GM19397 (cell line): ENCODE results near the gene CBARP.

Experiments used
- ATAC-seq: cut with Tn5 transposase; IDR thresholded peaks from one replicate; pipeline ENCODE4 v1.9.1; 2021; ENCODE audit warnings: mild to moderate bottlenecking, moderate library complexity; ENCODE audit not compliant: unreplicated experiment

CBARP gene

DNA sequence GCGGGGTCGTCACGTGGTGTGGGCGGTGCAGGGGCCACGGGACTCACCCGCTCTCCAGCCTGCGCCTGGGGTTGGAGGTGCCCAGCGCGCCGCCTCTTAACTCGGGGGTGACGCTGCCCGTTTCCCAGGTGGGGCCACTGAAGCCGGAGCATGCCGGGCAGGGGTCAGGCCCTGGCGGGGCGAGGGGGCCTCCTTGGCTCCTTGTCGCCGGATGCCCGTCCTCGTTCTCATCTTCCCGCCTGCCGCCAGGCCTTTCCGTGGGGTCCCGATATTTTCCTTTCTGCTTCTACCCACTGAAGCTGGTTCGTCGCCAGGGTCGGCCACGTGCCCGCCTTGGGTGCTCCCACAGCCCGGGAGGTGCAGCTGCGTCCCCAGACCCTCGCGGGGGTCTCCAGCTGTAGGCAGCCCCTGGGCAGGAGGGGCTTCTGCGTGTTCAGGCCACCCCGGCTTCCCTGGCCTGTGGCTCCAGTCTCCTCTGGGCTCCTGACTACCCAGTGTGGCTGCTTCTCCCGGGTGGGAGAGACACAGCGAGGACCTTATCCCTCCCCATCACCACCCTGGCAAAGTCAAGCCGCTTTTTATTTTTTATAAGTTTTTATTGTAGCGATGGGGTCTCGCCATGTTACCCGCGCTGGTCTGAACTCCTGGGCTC, 38.3 kb upstream of the CBARP start:
- no peak for ATAC-seq

DNA sequence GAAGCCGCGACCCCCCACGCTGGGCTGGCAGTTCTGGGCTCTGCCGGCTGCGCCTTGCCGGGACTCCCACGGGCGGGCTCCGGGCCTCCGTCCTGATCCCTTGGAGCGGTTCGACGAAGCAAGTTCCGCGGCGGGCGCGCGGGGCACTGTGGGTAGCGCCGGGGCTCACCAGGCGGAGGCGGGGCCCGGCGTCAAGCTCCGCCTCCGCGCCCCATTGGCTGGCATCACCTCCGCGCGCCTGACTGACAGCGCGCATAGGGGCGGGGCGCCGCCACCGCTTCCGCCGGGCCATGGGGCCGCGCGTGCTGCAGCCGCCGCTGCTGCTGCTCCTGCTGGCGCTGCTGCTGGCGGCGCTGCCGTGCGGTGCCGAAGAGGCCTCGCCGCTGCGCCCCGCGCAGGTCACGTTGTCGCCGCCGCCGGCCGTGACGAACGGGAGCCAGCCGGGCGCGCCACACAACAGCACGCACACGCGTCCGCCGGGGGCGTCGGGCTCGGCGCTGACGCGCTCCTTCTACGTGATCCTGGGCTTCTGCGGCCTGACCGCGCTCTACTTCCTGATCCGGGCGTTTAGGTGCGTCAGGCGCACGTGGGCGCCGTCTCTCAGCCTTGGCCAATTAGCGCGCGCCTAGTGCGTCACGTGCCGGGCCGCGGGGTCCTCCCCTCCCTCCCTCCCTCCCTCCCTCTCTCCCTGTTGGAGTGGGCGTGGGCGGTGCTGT, 37.6 kb upstream of the CBARP start, which contains the start of gene FAM174C:
TSS of gene FAM174C (plus strand) at position 271 of the 716 bp plus-strand sequence. CDS start at position 291, 20 bp downstream.
- ATAC-seq, result peak; percentile 75

DNA sequence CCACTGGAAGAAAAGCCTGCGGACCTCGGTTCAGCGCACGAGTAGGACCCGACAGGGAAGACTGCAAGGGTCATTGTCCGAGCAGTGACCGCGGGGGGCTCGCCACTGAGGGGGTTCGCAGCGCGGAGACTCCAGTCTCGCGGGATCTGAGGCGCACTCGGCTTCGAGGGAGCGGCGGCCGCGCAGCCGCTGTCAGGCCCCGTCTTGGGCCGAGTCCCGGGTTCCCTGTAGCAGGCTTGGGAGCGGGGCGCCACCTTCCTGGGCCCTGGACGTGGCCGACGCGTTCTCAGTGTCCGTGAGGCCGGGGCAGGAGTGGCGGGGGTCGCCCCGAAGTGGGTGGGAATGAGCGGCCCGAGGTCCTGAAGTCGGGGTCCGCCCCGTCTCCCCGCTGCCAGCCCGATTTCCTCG, 37.1 kb upstream of the CBARP start:
- ATAC-seq, result no peak

DNA sequence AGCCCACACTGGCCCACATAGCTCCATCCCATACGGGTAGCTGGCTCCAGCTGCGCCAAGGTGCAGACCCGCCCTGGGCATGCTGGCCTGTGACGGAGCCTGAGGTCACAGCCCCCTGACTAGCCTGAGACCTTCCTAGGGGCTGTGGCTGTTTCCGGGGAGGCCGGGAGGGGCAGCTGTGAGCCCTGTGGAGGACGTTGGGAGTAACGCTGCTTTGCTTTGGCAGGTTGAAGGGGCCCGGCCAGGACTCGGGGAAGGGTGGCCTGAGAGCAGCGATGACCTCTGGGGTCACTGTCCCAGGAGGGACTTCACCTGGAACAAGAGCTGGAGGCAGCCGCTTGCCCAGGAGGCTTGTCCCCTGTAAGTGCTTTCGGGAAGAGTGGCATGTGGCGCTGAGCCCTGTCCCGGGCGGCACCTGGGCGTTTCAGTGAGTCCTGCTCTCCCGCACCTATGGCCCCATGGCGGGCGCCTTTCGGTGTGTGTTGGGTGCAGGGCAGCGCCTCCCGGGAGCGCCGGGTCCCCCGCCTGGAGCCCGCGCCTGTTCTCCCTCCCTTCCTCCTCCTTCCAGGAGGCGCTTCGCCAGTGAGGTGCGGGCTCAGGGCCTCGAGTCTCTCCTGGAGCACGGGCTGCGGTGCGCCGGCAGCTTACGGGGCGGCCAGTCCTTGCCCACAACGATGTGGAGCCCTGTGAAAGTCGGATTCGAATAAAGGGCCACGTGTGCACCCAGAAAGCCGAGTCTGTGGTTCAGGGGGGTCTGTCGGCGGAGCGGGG, 36.5 kb upstream of the CBARP start:
- ATAC-seq, result no peak

DNA sequence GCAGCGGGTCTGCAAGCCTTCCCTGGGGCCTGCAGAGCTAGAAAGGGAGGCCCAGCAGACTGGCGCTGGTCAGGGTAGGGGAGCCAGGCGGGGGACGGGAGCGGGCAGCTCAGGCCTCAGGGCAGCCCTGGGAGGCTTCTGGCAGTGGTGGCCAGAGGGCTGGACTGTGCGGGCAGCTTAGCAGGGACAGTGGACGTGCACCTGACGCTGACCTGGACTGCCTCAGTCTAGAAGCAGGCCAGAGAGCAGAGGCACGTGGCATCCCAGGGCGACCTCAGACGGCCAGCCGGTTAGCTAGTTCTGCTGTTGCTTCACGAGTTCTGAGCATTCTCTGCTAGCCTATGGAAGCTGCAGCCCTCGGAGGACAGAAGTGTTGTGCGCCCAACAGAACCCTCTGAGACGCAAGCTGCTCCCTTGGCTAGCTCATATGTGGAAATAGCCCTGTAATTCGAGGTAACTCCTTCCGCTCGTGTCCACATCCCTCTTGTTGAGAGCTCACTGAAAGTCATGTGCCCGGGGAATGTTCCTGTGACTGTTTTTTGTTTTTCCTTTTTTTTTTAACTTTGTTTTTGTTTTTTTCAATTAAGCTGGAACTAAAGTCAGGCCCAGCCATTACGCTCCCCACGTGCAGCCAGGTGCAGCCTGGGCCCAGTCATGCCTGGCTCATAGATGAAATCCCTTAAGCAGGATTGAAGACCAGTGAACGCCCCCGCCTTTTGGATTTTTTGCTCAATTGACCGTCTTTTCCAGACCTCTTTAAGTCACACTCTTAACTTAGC, 35.6 kb upstream of the CBARP start:
- ATAC-seq, result no peak

DNA sequence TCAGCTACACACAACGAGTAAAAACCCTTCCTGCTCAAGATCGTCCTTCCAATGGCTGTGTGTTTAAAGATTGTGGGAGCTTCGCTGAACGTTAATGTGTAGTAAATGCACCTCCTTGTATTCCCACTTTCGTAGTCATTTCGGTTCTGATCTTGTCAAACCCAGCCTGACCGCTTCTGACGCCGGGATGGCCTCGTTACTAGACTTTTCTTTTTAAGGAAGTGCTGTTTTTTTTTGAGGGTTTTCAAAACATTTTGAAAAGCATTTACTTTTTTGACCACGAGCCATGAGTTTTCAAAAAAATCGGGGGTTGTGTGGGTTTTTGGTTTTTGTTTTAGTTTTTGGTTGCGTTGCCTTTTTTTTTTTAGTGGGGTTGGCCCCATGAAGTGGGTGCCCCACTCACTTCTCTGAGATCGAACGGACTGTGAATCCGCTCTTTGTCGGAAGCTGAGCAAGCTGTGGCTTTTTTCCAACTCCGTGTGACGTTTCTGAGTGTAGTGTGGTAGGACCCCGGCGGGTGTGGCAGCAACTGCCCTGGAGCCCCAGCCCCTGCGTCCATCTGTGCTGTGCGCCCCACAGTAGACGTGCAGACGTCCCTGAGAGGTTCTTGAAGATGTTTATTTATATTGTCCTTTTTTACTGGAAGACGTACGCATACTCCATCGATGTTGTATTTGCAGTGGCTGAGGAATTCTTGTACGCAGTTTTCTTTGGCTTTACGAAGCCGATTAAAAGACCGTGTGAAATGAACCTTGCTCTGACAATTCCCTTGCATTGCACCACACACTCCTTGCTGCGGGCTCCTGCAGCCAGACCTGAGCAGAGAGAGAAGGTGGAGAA, 34.8 kb upstream of the CBARP start:
- no peak for ATAC-seq

DNA sequence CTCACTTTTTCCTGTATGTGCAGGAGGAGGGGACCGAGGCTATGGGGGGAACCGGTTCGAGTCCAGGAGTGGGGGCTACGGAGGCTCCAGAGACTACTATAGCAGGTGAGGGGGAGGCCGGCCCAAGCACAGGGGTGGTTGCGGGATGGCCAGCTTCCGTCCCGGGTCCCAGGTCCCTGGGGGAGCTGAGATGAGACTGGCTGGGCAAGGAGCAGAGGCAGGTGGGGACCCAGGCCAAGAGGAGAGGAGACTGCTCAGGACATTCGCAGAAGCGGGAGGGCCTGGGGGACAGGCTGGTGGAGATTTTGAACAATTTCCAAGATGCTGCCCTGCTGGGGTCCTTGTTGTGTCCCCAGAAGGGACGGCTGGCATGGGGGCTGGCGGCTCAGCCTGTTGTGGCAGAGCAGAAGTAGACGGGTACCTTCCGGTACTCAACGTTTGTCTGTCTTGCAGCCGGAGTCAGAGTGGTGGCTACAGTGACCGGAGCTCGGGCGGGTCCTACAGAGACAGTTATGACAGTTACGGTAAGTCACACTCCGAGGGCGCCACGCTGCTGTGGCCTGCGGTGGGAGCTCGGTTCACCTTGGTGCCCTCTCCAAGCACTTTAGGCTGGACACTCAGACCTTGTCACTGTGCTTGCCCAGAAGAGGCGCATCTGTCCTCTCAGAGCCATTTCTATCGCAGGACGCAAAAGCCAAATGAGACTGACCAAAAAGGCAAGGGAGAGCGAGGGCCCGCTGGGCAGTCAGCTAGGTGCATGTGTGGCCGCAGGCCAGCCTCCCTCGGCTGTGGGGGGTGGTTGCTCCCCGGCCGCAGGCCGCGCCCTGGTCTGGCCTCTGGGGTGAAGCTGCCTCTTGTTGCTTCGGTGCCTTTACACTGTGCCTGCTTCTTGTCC, 34.0 kb upstream of the CBARP start:
- no peak for ATAC-seq

DNA sequence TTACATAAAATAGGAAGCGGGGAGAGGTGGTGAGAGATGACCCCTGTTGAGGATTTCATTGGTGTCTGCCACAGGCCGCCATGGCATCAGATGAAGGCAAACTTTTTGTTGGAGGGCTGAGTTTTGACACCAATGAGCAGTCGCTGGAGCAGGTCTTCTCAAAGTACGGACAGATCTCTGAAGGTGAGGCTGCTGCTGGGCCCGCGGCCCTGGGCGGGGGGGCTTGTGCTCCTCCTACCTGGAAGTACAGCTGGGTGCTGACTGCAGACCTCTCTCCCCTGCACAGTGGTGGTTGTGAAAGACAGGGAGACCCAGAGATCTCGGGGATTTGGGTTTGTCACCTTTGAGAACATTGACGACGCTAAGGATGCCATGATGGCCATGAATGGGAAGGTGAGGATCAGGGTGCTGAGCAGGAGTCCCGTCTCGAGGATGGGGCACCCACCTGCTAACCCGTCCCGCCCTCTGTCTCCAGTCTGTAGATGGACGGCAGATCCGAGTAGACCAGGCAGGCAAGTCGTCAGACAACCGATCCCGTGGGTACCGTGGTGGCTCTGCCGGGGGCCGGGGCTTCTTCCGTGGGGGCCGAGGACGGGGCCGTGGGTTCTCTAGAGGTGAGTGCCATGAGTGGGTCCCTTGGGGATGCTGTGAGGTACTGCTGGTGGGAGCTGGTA, 33.2 kb upstream of the CBARP start:
- ATAC-seq, result no peak

DNA sequence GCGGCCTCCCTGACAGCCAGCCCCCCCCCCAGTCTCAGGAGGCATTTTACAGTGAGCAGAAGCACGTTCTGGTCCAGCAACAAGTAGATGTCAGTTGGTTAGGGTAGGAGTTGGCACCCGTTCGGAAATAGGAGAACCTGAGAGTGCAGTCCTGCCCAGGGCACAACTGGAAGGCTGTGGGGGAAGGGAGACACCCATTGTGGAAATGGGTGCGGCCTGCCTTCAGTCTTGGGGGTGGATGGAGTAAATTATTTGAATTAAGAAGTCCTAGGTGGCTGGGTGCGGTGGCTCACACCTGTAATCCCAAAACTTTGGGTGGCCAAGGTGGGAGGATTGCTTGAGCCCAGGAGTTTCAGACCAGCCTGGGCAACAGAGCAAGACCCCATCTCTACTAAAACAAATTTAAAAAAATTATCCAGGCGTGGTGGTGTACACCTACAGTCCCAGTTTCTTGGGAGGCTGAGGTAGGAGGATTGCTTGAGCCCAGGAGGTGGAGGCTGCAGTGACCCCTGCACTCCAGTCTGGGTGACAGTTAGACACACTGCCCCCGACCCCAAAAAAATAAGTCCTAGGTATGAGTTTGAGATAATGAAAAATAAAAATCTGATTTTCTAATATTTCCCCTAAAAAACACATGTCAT, 32.5 kb upstream of the CBARP start:
- no peak for ATAC-seq

DNA sequence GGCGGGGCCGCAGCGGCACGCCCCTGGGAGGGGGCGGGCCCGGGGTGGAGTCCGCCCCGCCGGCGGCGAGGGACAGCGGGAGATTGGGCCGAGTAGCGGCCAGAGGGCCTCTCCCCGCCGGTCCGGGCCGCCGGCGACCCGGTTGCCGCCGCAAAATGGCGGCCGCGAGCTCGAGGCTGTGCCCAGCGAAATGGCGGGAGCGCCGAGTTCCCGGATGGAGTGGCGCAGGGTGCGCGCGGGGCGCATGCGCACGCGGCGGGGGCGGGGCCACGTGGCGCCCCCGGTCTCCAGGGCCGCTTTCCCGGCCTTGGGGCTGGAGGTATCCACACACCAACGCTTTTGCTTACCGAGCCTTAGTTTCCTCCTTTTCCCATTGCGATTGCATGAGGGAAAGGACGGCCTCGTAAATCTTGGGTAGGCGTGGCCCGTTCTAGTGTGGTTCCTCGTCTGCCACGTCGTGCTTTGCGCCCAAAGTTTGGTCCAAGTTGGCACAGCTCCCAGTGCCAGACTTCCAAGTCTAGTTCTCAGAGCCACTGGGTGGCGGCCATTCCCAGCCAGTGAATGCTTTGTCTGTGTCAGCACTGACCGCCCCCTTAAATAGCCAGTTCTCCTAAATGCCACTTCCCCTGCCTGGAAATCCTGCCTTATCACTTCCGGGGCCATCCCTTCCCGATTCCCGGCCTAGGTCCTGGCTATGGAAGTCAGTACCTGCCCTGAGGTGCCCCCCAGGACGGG, 31.8 kb upstream of the CBARP start:
- ATAC-seq, result peak; percentile 31

DNA sequence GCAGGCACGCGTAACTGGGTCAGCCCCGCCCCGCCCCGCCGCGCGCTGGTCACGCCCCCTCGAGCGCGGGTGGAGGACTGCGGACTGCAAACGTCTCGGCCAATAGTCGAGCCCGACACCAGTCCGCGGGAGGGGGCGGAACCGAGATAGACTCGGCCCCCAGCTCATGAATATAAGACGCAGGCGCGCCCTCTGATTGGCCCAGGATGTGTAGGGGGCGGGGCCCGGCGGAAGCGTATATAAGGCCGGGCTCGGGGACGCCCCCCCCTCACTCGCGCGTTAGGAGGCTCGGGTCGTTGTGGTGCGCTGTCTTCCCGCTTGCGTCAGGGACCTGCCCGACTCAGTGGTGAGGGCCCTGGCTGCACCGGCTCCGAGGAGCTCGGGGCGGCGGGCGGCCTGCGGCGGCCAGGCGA, 31.3 kb upstream of the CBARP start, which contains the start of gene CIRBP:
TSS of gene CIRBP (plus strand) at position 268 of the 413 bp plus-strand sequence. CDS start 1,602 bp downstream, outside the sequence.
- peak; percentile 46 for ATAC-seq

DNA sequence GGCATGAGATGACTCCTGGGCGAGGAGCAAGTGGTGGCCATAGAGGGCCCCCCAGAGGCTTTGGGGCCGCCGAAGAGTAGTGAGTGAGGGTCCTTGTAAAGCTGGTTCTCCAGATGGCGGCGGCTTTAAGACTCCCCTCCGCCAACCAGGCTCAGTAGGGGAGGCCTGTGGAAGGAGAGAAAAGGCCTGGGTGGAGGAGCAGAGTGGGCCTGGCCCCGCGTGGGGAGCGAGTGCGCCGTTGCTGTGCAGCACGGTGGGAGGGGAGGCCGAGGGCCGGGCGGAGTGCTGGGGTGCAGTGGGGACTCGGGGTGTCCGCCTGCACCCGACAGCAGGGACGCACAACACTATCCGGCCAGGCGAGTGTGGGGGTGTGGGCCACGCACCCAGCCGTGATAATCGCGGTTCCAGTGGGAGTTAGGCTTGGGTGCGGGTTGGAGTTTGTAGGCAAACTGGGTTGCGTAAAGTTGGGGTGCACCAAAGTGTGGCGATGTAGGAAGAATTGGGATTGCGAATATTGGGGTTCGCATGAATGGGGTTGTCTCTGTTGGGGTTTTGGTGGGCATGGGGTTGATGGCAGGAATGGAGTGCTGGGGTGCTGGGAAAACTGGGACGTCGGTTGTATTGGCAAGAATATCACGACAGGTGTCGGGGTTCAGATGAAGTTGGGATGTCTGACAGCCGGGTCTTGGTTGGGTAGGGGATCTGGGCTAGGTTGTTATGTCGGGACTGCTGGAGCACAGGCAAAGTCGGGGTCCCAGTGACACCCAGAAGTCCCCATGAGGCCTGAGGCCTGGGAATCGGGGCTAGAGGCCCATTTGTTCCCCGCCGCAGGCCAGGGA, 30.6 kb upstream of the CBARP start:
- ATAC-seq, result no peak

DNA sequence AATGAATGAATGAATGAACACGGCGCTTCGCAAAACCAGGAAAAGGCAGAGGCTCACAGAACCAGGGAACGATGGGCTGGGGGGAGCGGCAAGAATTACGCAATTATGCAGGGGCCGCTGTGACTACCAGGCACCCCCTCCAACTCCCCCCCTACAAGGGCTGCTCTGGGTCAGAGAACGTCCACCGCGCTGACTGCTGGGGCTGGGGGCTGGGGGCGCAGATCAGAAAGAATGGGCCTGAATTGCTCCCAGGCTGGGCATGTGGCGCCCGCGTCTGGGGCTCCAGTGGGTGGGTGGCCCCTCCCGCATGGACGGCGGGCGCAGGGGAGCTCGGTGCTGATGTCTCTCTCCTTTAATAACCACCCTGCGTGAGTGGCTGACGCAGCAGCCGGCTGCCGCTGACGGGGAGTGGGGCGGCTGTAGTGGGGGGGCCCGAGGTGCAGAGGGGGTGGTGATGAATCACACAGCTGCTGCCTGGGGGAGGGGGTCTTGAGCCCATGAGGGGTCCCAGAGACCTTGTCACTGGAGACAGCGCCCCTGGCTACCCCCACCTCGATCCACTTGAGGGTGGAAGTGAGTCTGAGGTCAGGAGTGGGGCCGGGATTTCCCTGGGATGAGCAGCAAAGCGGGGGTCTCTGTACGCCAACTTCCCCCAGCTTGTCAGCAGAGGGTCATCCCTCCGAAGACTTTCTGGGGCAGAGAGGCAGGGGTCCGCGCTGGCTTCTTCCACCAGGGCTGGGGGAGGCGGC, 29.8 kb upstream of the CBARP start:
- no peak for ATAC-seq

DNA sequence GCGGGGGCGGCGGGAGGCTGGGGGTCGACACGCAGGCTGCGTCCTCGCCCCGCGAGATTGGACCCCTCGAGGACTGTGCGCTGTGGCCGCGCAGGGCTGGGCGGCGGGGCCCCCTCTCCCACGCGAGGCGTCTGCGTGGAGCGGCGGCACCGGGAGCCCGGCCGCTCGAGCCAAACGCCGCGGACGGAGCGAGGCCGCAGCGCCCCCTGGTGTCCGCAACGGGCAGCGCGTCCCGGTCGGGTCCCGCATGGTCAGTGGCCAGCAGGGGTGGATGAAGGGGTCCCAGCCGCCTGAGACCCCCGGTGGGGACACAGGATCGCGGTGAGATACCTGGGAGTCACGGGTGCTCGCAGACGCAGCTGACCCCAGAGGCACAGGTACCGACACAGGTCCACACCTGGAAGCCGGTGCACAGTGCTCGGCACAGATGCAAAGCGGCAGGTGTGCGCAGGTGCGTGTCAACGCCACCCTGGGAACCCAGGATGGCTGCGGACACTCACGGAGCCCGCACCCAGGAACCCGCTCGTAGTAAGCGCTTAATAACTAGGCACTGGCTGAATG, 29.2 kb upstream of the CBARP start:
- peak; percentile 17 for ATAC-seq
